ENCODE results near the gene TRAF3IP1.

The TRAF3IP1 gene

DNA sequence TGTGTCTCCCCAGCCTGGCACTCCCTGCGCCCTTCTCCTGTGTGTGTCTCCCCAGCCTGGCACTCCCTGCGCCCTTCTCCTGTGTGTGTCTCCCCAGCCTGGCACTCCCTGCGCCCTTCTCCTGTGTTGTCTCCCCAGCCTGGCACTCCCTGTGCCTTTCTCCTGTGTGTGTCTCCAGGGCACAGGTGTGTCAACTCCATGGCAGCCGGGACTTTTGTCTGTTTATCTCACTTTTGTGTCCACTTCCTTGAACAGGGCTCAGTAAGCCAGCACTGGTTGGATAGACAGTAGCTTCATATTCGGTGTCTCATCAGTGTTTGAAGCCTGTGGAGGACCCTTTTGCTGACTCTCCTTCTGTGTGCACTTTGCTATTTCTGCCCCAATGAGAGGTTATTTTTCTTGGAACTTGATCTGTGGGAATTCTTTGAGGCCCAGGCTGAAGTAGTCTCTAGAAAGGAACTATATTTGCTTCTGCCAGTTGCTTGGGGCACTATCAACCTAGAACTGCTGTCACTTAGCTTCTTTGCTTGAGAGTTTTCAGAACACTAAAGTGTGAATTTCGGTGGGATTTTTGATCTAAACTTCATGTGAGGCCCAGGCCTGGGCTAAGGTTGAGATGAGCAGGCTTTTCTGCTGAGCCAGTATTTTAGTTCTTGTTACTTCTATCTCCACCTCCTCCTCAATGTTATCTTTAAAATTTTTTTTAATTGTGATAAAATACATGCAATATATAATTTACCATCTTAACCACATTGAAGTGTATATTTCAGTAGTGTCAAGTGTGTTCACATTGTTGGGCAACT lies 98.1 kb downstream of the TRAF3IP1 start:
- DNase-seq (ENCODE audit: extremely low read depth, low read depth), result no peak
- no peak overlapping the region for H3K4me3 ChIP-seq (replicated peaks; ENCODE audit: low read depth, low read length)
- no peak for TF ChIP-seq CTCF (IDR thresholded peaks at IDR 0.05; ENCODE audit: low read depth, low read length, missing control alignments)

GRCh38 chr2:238418999-238419546 lies 98.8 kb downstream of the TRAF3IP1 start:
- no peak overlapping the region for H3K4me3 ChIP-seq (replicated peaks; ENCODE audit: low read depth, low read length)
- no peak for DNase-seq (ENCODE audit: extremely low read depth, low read depth)
- TF ChIP-seq CTCF (IDR thresholded peaks at IDR 0.05; ENCODE audit: low read depth, low read length, missing control alignments), result no peak

DNA sequence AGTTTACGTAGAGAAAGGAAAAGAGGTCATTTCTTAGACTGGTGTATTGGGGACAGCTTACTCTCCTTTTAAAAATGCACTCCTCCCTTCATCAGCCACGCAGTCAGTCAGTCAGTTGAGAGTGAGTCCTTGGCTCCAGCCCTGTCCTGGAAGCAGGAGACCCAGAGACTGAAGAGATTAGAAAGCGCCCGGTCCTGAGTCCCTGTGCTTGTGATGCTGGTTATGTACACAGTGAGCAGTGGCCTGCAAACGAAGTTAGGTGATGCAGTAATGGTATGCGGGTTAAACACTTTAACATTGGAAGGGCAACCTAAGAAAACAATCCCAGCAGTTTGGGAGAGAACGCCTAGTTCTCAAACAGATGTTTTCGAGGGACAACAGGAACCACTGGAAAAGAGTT lies 100.1 kb downstream of the TRAF3IP1 start:
- TF ChIP-seq CTCF (IDR thresholded peaks at IDR 0.05; ENCODE audit: low read depth, low read length, missing control alignments), result no peak
- no peak for DNase-seq (ENCODE audit: extremely low read depth, low read depth)
- H3K4me3 ChIP-seq (replicated peaks; ENCODE audit: low read depth, low read length), result no peak overlapping the region

DNA sequence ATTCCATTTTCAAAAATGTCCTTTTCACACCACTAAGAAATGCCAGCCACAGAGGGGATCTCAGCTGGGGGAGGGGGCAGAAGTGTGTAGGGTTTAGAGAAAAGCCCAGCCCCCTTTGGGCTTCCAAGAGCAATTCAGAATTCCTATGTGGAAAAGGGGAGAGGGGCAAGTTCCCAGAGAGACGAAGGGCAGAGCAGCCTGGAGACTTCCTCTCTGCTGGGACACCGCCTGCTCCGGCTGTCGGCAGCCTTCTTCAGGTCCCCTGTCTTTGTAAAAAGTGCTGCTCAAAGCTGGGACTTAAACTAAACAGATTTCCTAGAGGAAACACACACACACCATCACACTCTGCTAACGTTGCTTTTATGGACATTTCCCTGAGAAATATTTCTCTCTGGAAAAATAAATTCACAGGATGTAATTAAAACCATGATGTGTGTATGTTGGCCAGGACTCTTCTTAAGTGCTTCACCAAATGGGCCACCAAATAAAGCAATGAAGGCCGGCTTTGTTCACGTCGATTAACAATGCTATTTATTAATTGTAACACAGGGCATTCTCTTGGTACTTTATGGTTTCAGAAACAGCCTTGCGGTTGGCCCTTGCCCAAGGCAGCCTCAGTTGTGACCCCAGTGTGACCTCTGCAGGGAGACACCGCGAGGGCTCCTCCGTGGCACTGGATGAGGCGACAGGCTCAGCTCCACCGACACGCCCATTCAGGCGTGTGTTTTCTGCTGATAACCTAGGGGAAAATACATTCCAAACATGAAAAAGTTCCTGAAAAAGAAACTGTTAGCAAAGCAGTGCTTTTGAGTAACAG lies 100.8 kb downstream of the TRAF3IP1 start:
- H3K4me3 ChIP-seq (replicated peaks; ENCODE audit: low read depth, low read length), result no peak overlapping the region
- no peak for DNase-seq (ENCODE audit: extremely low read depth, low read depth)
- no peak for TF ChIP-seq CTCF (IDR thresholded peaks at IDR 0.05; ENCODE audit: low read depth, low read length, missing control alignments)

- TF ChIP-seq CTCF (IDR thresholded peaks at IDR 0.05; ENCODE audit: low read depth, low read length, missing control alignments), result no peak
- DNase-seq (ENCODE audit: extremely low read depth, low read depth), result no peak
- no peak overlapping the region for H3K4me3 ChIP-seq (replicated peaks; ENCODE audit: low read depth, low read length)
These were observed 101.3 kb downstream of the TRAF3IP1 start for GRCh38 chr2:238421695-238422035.

DNA sequence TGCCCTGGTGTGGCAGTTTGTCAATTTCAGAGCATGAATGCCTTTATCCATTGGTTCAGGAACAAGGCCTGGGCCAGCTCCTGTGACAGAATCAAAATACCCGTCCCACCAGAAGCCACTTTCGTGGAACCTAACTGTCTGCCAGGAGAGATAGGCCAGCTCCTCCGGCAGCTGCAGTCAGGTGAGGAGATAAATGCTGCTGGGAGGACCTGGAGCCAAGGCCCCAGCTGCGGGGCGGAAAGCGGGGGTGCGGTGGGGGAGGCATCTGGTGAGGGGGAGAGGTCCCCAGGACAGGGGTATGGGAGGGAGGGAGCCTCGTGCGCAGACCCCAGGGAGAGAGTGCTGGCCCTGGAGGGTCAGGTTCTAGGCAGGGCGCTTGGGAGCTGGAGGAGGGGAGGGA lies 102.0 kb downstream of the TRAF3IP1 start:
- DNase-seq (ENCODE audit: extremely low read depth, low read depth), result no peak
- no peak overlapping the region for H3K4me3 ChIP-seq (replicated peaks; ENCODE audit: low read depth, low read length)
- no peak for TF ChIP-seq CTCF (IDR thresholded peaks at IDR 0.05; ENCODE audit: low read depth, low read length, missing control alignments)

Data from HFF-Myc (cell line).